Neural crest cell (in vitro differentiated cells): ENCODE measurements around the gene ZSWIM7. TPM values are rescaled to one million over a fixed set of nuclear protein-coding genes. Genes with fewer than 3 reads are reported as not detected.
A peak's percentile ranks its signal among the peaks of the same experiment; 100 is the strongest.

Experiments used
- DNase-seq: peaks from one replicate; pipeline ENCODE4 v3.0.0; 2021; ENCODE audit warnings: low read depth, mixed read lengths, low spot score
- H3K27ac Mint-ChIP-seq: one replicate; pipeline ENCODE4 v1.8.0; 2021; ENCODE audit warnings: mild to moderate bottlenecking, mixed read lengths; ENCODE audit not compliant: unreplicated experiment
- H3K27me3 Mint-ChIP-seq: 2 replicates; pipeline ENCODE4 v1.8.0; 2021; ENCODE audit warnings: low read depth, mild to moderate bottlenecking, mixed read lengths
- H3K36me3 Mint-ChIP-seq: 2 replicates; pipeline ENCODE4 v1.8.0; 2021; ENCODE audit warnings: low read depth, mild to moderate bottlenecking, mixed read lengths
- H3K4me1 Mint-ChIP-seq: 2 replicates; pipeline ENCODE4 v1.8.0; 2021; ENCODE audit warnings: mixed read lengths
- H3K4me3 Mint-ChIP-seq: one replicate; pipeline ENCODE4 v1.8.0; 2021; ENCODE audit warnings: mild to moderate bottlenecking, mixed read lengths
- H3K9me3 Mint-ChIP-seq: 2 replicates; pipeline ENCODE4 v1.8.0; 2021; ENCODE audit warnings: mixed read lengths
- total RNA-seq: library from RNA; stranded (reverse); gene quantifications from 2 replicates; pipeline ENCODE4 v1.2.1, GENCODE V29; 2021
- TF ChIP-seq, protein P1 (sequence below): fragments of 200-600 bp; sonication (generic); conservative IDR thresholded peaks from 2 replicates; pipeline ENCODE4 v1.5.0; 2021; ENCODE audit warnings: antibody characterized with exemption, mild to moderate bottlenecking

The ZSWIM7 gene
- total RNA-seq, 1 donor from 2014 or later: 39.0 TPM

DNA sequence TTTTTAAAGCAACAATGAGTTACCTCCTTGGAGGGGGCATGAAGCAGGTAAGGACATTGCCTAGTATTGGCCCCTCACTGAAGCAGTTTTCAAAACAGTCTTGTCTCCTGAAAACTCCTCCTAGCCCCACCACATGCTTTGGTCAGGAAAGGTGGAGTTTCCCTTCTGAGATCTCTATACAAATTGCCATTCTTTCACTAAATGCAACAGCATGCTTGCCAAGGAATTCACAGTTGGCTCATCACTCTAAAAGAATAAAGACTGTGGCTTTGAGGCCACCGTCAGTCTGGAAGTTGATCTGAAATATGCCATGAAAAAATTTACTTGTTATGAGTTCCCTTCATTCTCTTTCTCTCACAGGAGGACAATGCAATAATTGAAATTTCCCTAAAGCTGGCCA is 4.3 kb upstream of the ZSWIM7 start:
- Mint-ChIP-seq H3K9me3 (peaks cover 6% of the 10 kb centered on the region), H3K27me3 (no peaks in the 10 kb centered on the region), H3K4me3 (no peak overlapping the region), H3K36me3 (peaks cover 59% of the 10 kb centered on the region), H3K4me1 (peaks cover 22% of the 10 kb centered on the region), H3K27ac (no peak overlapping the region)
- TF ChIP-seq, protein P1, sequence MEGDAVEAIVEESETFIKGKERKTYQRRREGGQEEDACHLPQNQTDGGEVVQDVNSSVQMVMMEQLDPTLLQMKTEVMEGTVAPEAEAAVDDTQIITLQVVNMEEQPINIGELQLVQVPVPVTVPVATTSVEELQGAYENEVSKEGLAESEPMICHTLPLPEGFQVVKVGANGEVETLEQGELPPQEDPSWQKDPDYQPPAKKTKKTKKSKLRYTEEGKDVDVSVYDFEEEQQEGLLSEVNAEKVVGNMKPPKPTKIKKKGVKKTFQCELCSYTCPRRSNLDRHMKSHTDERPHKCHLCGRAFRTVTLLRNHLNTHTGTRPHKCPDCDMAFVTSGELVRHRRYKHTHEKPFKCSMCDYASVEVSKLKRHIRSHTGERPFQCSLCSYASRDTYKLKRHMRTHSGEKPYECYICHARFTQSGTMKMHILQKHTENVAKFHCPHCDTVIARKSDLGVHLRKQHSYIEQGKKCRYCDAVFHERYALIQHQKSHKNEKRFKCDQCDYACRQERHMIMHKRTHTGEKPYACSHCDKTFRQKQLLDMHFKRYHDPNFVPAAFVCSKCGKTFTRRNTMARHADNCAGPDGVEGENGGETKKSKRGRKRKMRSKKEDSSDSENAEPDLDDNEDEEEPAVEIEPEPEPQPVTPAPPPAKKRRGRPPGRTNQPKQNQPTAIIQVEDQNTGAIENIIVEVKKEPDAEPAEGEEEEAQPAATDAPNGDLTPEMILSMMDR: no peak
- no peak for DNase-seq

DNA sequence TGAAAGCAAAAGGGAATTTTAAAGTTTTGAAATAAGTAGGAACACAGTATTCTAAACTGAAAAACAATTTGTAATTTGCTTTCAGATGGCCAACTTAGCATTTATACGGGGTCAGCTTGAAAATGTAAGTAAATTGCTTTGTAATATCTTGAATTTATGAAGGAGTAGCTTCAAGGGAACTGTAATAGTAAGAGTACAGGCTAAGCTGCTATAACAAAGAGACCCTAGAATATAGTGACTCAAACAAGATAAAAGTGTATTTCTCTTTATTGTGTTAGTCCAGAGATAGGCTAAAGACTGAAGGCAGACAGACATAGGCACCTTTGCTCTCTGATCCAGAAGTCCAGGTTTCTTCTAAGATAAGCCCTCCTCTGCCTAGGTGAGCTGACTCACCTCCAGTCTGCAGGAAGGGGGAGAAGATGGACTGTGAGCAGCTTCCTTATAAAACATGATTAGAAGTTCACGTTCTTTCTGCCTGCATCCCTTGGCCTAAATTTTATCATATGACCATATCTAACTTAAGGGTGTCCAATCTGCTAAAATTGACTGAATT is 3.3 kb upstream of the ZSWIM7 start:
- H3K9me3 Mint-ChIP-seq: peaks cover 6% of the 10 kb centered on the region
- peak overlapping the region; percentile 91 for H3K4me3 Mint-ChIP-seq
- peaks cover 29% of the 10 kb centered on the region for H3K4me1 Mint-ChIP-seq
- no peak overlapping the region for H3K27ac Mint-ChIP-seq
- no peak for DNase-seq
- TF ChIP-seq, protein P1: no peak
- H3K27me3 Mint-ChIP-seq: no peaks in the 10 kb centered on the region
- H3K36me3 Mint-ChIP-seq: peaks cover 50% of the 10 kb centered on the region

GRCh38 chr17:16001226-16001897 is 1.9 kb upstream of the ZSWIM7 start:
- H3K4me3 Mint-ChIP-seq: peak overlapping the region; percentile 91
- H3K27ac Mint-ChIP-seq: peak overlapping the region; percentile 15
- no peak for DNase-seq
- peaks cover 45% of the 10 kb centered on the region for H3K36me3 Mint-ChIP-seq
- TF ChIP-seq, protein P1: no peak
- H3K9me3 Mint-ChIP-seq: peaks cover 6% of the 10 kb centered on the region
- no peaks in the 10 kb centered on the region for H3K27me3 Mint-ChIP-seq
- peaks cover 29% of the 10 kb centered on the region for H3K4me1 Mint-ChIP-seq

DNA sequence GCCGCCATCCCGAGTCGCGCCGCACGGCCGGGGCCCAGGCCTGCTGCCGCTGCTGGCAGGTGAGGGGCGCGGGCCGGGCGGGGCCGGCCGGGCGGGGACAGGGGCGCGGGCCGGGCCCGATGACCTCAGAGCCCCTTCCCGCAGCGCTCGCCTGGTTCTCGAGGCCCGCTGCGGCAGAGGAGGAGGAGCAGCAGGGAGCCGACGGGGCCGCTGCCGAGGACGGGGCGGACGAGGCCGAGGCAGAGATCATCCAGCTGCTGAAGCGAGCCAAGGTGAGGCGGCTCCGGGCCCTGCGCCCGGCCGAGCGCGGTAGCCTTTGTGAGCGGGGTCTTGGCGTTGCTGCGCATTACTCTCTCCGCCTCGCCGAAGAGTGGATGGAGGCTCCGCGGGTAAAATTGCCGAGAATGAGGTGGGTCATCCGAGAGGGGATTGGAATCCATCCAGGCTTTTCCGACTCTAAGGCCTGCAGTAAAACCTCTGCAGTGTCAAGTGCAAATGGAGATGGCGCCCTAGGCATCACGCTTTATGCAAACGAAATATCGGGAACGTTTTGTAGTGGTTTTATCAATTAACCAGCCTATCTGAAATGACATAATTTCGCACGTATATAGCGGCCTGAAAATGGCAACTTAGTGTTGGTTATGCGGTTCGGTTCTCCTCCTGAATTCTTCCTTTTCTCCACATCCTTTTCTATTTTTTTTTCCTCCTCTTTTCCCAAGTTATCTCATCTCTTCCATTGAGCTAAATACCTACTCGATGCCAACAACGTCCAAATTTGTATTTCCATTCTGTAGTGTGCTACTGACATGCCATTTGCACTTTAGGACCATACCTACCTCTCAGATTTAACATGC is 697 bp upstream of the ZSWIM7 start:
- H3K27ac Mint-ChIP-seq: peak overlapping the region; percentile 32
- TF ChIP-seq, protein P1: no peak
- H3K36me3 Mint-ChIP-seq: peaks cover 38% of the 10 kb centered on the region
- no peaks in the 10 kb centered on the region for H3K27me3 Mint-ChIP-seq
- H3K9me3 Mint-ChIP-seq: peaks cover 6% of the 10 kb centered on the region
- peak overlapping the region; percentile 91 for H3K4me3 Mint-ChIP-seq
- peaks cover 29% of the 10 kb centered on the region for H3K4me1 Mint-ChIP-seq
- no peak for DNase-seq

GRCh38 chr17:15998031-15998562 is 1.4 kb downstream of the ZSWIM7 start:
- no peak overlapping the region for H3K27ac Mint-ChIP-seq
- TF ChIP-seq, protein P1: no peak
- peaks cover 25% of the 10 kb centered on the region for H3K36me3 Mint-ChIP-seq
- H3K4me3 Mint-ChIP-seq: peak overlapping the region; percentile 93
- H3K9me3 Mint-ChIP-seq: peaks cover 6% of the 10 kb centered on the region
- H3K27me3 Mint-ChIP-seq: no peaks in the 10 kb centered on the region
- no peak for DNase-seq
- H3K4me1 Mint-ChIP-seq: peaks cover 29% of the 10 kb centered on the region
